Retinal pigment epithelial cell (primary cell): ENCODE measurements around the gene CARD14.
"Not testable (repeated sequence)": the region's sequence is repeated elsewhere in the genome, so short reads cannot be mapped to it uniquely, and the experiment has no call there.

Experiments used
- DNase-seq: peaks from one replicate; pipeline ENCODE4 v3.0.0-alpha.2; 2010; ENCODE audit warnings: low read depth
- H3K4me3 ChIP-seq: 2 replicates; pipeline ENCODE4 v1.5.1; 2011; ENCODE audit warnings: mild to moderate bottlenecking, low read length, control low read depth, moderate library complexity
- CTCF ChIP-seq: conservative IDR thresholded peaks from 2 replicates; pipeline ENCODE4 v1.5.1; 2011; ENCODE audit warnings: low read depth, low read length, control low read depth, inconsistent platforms

CARD14 gene

GRCh38 chr17:80252871-80253270 lies 83.0 kb downstream of the CARD14 start:
- DNase-seq = no peak

DNA sequence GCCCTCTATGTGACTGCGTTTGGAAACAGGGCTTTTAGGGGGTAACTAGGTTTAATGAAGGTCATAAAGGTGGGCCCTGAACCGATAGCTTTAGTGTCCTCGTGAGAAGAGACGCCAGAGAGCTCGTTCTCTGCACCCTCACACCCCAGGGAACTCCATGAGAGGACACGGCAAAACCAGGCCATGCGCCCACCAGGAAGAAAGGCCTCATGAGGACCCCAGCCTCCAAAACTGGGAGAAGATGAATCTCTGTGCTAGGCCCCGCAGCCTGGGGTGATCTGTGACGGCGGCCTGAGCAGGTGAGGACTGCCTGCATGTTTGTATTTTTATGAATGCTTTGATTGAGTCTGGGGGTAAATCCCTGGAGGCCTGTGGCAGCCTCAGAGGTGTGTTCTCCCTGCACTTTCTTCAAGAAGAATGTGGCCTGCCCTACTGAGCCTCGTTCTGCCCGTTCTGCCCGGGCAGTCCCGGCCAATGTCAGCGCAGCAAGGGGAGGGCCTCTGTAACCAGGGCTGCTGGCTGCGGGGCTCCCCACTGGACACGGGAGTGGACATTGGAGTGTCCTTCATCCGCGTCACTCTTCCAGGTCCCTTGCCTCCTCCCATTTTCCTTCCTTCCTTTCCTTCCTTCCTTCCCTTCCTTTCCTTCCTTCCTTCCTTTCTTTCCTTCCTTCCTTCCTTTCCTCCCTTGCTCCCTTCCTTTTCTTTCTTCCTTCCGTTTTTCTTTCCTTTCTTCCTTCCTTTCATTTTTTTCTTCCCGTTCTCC lies 84.0 kb downstream of the CARD14 start:
- no peak for TF ChIP-seq CTCF

More at GRCh38 chr17:80252871-80253270, 83.0 kb downstream of the CARD14 start:
- peak; percentile 61 for TF ChIP-seq CTCF
- H3K4me3 ChIP-seq = no peak overlapping the region

DNA sequence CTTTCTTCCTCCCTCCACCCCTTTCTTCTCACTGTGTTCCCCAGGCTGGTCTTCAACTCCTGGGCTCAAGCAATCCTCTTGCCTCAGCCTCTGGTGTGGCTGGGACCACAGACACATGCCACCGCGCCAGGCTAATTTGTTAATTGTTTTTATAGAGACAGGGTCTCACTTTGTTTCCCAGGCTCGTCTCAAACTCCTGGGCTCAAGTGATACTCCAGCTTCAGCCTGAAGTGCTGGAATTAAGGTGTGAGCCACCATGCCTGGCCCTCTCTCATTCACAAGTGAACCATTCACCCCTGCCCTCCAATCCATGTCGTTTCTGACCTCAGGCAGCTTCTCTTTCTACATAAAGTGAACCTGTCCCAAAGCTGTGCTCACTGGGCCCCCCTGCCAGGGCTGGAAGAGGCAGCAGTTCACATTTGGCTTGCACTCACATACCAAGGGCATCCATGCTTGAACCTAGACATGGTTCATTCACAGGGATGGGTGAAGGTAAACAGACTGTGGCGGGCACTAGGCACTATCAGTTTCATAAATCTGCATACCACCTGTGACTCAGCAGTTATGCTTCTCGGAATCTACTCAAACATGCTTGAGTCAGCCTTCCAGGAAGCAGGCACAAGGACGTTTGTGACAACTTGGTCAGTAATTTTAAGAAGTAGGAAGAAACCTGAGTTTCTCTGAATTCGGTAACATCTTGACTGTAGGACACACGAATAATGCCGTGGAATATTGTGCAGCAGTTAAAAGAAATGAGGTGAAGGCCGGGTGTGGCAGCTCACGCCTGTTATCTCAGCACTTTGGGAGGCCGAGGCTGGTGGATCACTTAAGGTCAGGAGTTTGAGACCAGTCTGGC lies 84.8 kb downstream of the CARD14 start:
- TF ChIP-seq CTCF = no peak
- H3K4me3 ChIP-seq = no peak overlapping the region

More for the DNA sequence above, 84.0 kb downstream of the CARD14 start:
- DNase-seq = no peak
- no peak overlapping the region for H3K4me3 ChIP-seq

DNA sequence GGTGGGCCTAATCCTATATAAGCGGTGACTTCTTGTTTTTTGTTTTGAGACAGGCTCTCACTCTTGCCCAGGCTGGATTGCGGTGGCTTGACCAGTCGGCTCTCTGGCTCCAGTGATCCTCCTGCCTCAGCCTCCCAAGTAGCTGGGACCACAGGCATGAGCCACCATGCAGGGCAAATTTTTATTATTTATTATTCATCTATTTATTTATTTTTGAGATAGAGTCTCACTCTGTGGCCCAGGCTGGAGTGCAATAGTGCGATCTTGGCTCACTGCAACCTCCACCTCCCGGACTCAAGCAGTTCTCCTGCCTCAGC lies 86.2 kb downstream of the CARD14 start:
- no peak for DNase-seq
- TF ChIP-seq CTCF = no peak
- no peak overlapping the region for H3K4me3 ChIP-seq

More for the DNA sequence above, 84.8 kb downstream of the CARD14 start:
- DNase-seq = peak; percentile 76

GRCh38 chr17:80257716-80258213 lies 87.9 kb downstream of the CARD14 start:
- no peak for TF ChIP-seq CTCF
- no peak overlapping the region for H3K4me3 ChIP-seq
- no peak for DNase-seq

- not testable (repeated sequence) for H3K4me3 ChIP-seq, DNase-seq
Measured at GRCh38 chr17:80258296-80258695, 88.5 kb downstream of the CARD14 start.
